Measurements from ENCODE around the gene MCM3AP.

Gene MCM3AP

DNA sequence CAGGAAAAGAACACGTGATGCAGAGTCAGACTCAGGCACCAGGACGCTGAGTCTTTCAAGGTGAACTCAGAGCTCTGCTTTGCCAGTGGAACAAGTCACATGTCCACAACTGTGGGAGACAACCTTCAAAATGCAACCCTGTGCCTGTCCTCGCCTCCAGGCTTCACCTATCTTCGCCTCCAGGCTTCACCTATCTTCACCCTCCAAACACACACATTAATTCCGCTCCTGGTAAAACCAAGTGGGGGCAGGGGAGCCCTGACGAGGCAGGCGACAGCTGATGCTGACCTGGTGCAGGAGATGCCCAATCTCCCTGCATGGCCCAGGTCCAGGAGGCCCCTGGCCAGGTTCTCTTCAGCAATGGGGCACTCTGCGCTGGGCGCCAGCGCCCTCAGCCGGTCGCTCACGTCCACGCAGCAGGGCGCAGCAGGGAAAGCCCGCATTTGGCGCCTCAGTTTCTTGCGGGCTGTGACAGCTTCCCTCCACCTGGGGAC lies 28.9 kb downstream of the MCM3AP start:
- peaks cover 38% of the 10 kb centered on the region for H3K4me1 ChIP-seq
- peaks cover 94% of the 10 kb centered on the region for H3K36me3 ChIP-seq
- no peak overlapping the region for H3K4me3 ChIP-seq
- H3K9ac ChIP-seq: no peak overlapping the region
- no peaks in the 10 kb centered on the region for H3K9me3 ChIP-seq
- TF ChIP-seq Cebpa-rat (IDR thresholded peaks at IDR 0.05): no peak
- no peak overlapping the region for H3K4me2 ChIP-seq
- H4K20me1 ChIP-seq: peaks cover 38% of the 10 kb centered on the region
- H3K27me3 ChIP-seq: no peaks in the 10 kb centered on the region
- no peak overlapping the region for H3K27ac ChIP-seq

GRCh38 chr21:46255758-46256337 lies 29.6 kb downstream of the MCM3AP start:
- Histone ChIP-seq H3K4me3 (no peak overlapping the region), H3K36me3 (peaks cover 94% of the 10 kb centered on the region), H3K4me1 (peaks cover 42% of the 10 kb centered on the region), H3K9ac (no peak overlapping the region), H3K9me3 (no peaks in the 10 kb centered on the region), H4K20me1 (peaks cover 32% of the 10 kb centered on the region), H3K27ac (no peak overlapping the region), H3K27me3 (no peaks in the 10 kb centered on the region), H3K4me2 (no peak overlapping the region)
- TF ChIP-seq Cebpa-rat (IDR thresholded peaks at IDR 0.05): no peak

GRCh38 chr21:46255166-46255565 lies 30.2 kb downstream of the MCM3AP start:
- Histone ChIP-seq H3K36me3 (peaks cover 94% of the 10 kb centered on the region), H3K4me2 (peak overlapping the region; percentile 80), H3K27ac (no peak overlapping the region; the same call in 1 of the 2 replicates), H3K9ac (no peak overlapping the region), H3K4me1 (peaks cover 47% of the 10 kb centered on the region), H4K20me1 (peaks cover 28% of the 10 kb centered on the region), H3K4me3 (no peak overlapping the region), H3K9me3 (no peaks in the 10 kb centered on the region), H3K27me3 (no peaks in the 10 kb centered on the region)
- TF ChIP-seq Cebpa-rat (IDR thresholded peaks at IDR 0.05): no peak

- peak overlapping the region; percentile 54 for H3K9ac ChIP-seq
- peaks cover 94% of the 10 kb centered on the region for H3K36me3 ChIP-seq
- peak overlapping the region; percentile 11; the same call in 1 of the 2 replicates for H3K4me3 ChIP-seq
- H3K9me3 ChIP-seq: no peaks in the 10 kb centered on the region
- H3K4me2 ChIP-seq: peak overlapping the region; percentile 80
- peaks cover 49% of the 10 kb centered on the region for H3K4me1 ChIP-seq
- peaks cover 32% of the 10 kb centered on the region for H4K20me1 ChIP-seq
- TF ChIP-seq Cebpa-rat (IDR thresholded peaks at IDR 0.05): no peak
- H3K27me3 ChIP-seq: no peaks in the 10 kb centered on the region
- H3K27ac ChIP-seq: peak overlapping the region; percentile 73
These were observed 31.0 kb downstream of the MCM3AP start for GRCh38 chr21:46254208-46254975.

DNA sequence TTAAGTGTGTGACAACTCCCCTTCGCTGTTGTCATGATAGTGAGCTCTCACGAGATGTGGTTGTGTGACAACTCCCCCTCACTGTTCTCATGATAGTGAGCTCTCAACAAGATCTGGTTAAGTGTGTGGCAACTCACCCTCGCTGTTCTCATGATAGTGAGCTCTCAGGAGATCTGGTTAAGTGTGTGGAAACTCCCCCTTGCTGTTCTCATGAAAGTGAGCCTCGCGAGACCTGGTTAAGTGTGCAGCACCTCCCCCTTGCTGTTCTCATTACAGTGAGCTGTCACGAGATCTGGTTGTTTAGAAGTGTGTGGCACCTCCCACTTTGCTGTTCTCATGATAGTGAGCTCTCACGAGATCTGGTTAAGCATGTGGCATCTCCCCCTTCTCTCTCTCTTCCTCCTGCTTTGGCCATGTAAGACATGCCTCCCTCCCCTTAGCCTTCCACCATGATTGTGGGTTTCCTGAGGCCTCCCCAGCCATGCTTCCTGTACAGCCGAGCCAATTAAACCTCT lies 31.7 kb downstream of the MCM3AP start:
- peak overlapping the region; percentile 54 for H3K9ac ChIP-seq
- H4K20me1 ChIP-seq: peaks cover 36% of the 10 kb centered on the region
- H3K4me1 ChIP-seq: peaks cover 49% of the 10 kb centered on the region
- H3K4me3 ChIP-seq: peak overlapping the region; percentile 11; the same call in 1 of the 2 replicates
- H3K4me2 ChIP-seq: peak overlapping the region; percentile 80
- no peak for TF ChIP-seq Cebpa-rat (IDR thresholded peaks at IDR 0.05)
- H3K27ac ChIP-seq: peak overlapping the region; percentile 73
- no peaks in the 10 kb centered on the region for H3K27me3 ChIP-seq
- H3K36me3 ChIP-seq: peaks cover 94% of the 10 kb centered on the region
- H3K9me3 ChIP-seq: no peaks in the 10 kb centered on the region

DNA sequence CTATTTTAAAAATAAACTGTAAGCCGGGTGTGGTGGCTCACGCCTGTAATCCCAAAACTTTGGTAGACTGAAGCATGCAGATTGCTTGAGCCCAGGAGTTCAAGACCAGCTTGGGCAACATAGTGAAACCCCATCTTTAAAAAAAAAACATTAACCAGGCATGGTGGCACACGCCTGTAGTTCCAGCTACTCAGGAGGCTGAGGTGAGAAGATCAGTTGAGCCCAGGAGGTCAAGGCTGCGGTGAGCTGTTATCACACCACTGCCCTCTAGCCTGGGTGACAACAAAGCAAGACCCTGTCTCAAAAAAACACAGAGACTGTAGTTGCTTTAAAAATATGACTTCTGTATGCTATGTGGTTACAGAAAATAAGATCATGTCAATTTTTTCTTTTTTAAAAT lies 32.6 kb downstream of the MCM3AP start:
- no peak overlapping the region for H3K9ac ChIP-seq
- H3K36me3 ChIP-seq: peaks cover 94% of the 10 kb centered on the region
- H3K4me3 ChIP-seq: no peak overlapping the region
- no peak for TF ChIP-seq Cebpa-rat (IDR thresholded peaks at IDR 0.05)
- H3K9me3 ChIP-seq: no peaks in the 10 kb centered on the region
- H4K20me1 ChIP-seq: peaks cover 41% of the 10 kb centered on the region
- no peak overlapping the region for H3K27ac ChIP-seq
- H3K4me1 ChIP-seq: peaks cover 49% of the 10 kb centered on the region
- H3K4me2 ChIP-seq: peak overlapping the region; percentile 80; the same call in 1 of the 2 replicates
- no peaks in the 10 kb centered on the region for H3K27me3 ChIP-seq

GRCh38 chr21:46250146-46250725 lies 35.2 kb downstream of the MCM3AP start:
- no peak overlapping the region for H3K27ac ChIP-seq
- H4K20me1 ChIP-seq: peaks cover 31% of the 10 kb centered on the region
- H3K4me2 ChIP-seq: 0 out of 2 replicates have a peak overlapping the region, but pooled peaks have one; percentile 2
- no peak overlapping the region for H3K9ac ChIP-seq
- no peak overlapping the region for H3K4me3 ChIP-seq
- no peak for TF ChIP-seq Cebpa-rat (IDR thresholded peaks at IDR 0.05)
- H3K36me3 ChIP-seq: peaks cover 94% of the 10 kb centered on the region
- peaks cover 47% of the 10 kb centered on the region for H3K4me1 ChIP-seq
- no peaks in the 10 kb centered on the region for H3K27me3 ChIP-seq
- H3K9me3 ChIP-seq: no peaks in the 10 kb centered on the region

DNA sequence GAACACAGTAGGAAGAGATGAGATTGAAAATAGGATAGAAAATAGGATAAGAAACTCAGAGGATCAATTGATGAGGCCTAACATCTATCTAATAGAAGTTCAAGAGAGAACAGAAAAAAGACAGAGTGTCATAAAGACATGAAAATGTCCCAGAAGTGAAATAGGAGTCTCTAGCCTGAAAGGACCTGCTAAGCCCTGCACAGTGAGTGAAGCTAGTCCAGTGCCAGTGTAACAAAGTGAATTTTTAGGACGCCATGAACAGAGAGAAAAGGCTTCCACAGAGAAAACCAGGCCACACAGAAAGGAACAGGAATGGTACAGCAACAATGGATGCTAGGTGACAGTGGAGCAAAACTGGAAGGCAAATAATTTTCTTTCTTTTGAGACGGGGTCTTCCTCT lies 36.6 kb downstream of the MCM3AP start:
- H3K4me1 ChIP-seq: peaks cover 33% of the 10 kb centered on the region
- H3K4me2 ChIP-seq: no peak overlapping the region
- peaks cover 31% of the 10 kb centered on the region; the same call in 1 of the 2 replicates for H4K20me1 ChIP-seq
- no peak overlapping the region for H3K27ac ChIP-seq
- TF ChIP-seq Cebpa-rat (IDR thresholded peaks at IDR 0.05): no peak
- H3K4me3 ChIP-seq: no peak overlapping the region
- no peak overlapping the region for H3K9ac ChIP-seq
- H3K9me3 ChIP-seq: no peaks in the 10 kb centered on the region
- no peaks in the 10 kb centered on the region for H3K27me3 ChIP-seq
- H3K36me3 ChIP-seq: peaks cover 98% of the 10 kb centered on the region

GRCh38 chr21:46248422-46248782 lies 37.0 kb downstream of the MCM3AP start:
- no peaks in the 10 kb centered on the region for H3K27me3 ChIP-seq
- no peak overlapping the region for H3K27ac ChIP-seq
- peaks cover 99% of the 10 kb centered on the region for H3K36me3 ChIP-seq
- H3K9me3 ChIP-seq: no peaks in the 10 kb centered on the region
- H3K4me3 ChIP-seq: no peak overlapping the region
- peaks cover 32% of the 10 kb centered on the region; the same call in 1 of the 2 replicates for H4K20me1 ChIP-seq
- H3K4me2 ChIP-seq: no peak overlapping the region
- TF ChIP-seq Cebpa-rat (IDR thresholded peaks at IDR 0.05): no peak
- peaks cover 32% of the 10 kb centered on the region for H3K4me1 ChIP-seq
- H3K9ac ChIP-seq: no peak overlapping the region
